SK-N-SH treated with all-trans-retinoic acid at 6 μM for 48 hours (cell line): Measurements from ENCODE around the gene C16orf54.

Experiments used
- ATAC-seq: fragments of 200-7000 bp; cut with Tn5 transposase; 3 replicates; pipeline ENCODE4 v1.9.1; 2020; ENCODE audit warnings: mild to moderate bottlenecking, moderate library complexity
- ARNTL ChIP-seq: fragments of 450-650 bp; formaldehyde crosslinking; IDR thresholded peaks from 2 replicates; pipeline ENCODE4 v1.5.0; 2020; ENCODE audit warnings: low read depth, mild to moderate bottlenecking, moderate library complexity, borderline replicate concordance
- BACH2 ChIP-seq: fragments of 250-450 bp; sonication (Bioruptor Pico); IDR thresholded peaks from 2 replicates; pipeline ENCODE4 v1.9.0; 2021; ENCODE audit warnings: mild to moderate bottlenecking, borderline replicate concordance
- CSDC2 ChIP-seq: fragments of 250-450 bp; sonication (Bioruptor Pico); IDR thresholded peaks from 2 replicates; pipeline ENCODE4 v1.5.0; 2020; ENCODE audit warnings: mild to moderate bottlenecking, moderate library complexity
- GLIS3 ChIP-seq: fragments of 250-450 bp; sonication (Bioruptor Pico); IDR thresholded peaks from 2 replicates; pipeline ENCODE4 v1.5.0; 2020; ENCODE audit warnings: mild to moderate bottlenecking, moderate library complexity
- ISL1 ChIP-seq: fragments of 250-450 bp; sonication (Bioruptor Pico); IDR thresholded peaks from 2 replicates; pipeline ENCODE4 v2.1.2; 2022; ENCODE audit warnings: mild to moderate bottlenecking, moderate library complexity
- OSR1 ChIP-seq: fragments of 250-450 bp; sonication (Bioruptor Pico); IDR thresholded peaks from 2 replicates; pipeline ENCODE4 v1.8.0; 2022; ENCODE audit warnings: moderate library complexity, mild to moderate bottlenecking, inconsistent platforms
- PPARA ChIP-seq: fragments of 250-450 bp; sonication (Bioruptor Pico); IDR thresholded peaks from 2 replicates; pipeline ENCODE4 v1.5.0; 2020; ENCODE audit warnings: mild to moderate bottlenecking, borderline replicate concordance
- SNAI2 ChIP-seq: fragments of 250-450 bp; sonication (Bioruptor Pico); IDR thresholded peaks from 2 replicates; pipeline ENCODE4 v1.5.0; 2020; ENCODE audit warnings: mild to moderate bottlenecking, moderate library complexity
- TCF4 ChIP-seq: fragments of 250-450 bp; sonication (Bioruptor Pico); IDR thresholded peaks from 2 replicates; pipeline ENCODE4 v1.8.0; 2021; ENCODE audit warnings: mild to moderate bottlenecking, moderate library complexity, borderline replicate concordance
- ZC3H10 ChIP-seq: fragments of 250-450 bp; sonication (Bioruptor Pico); IDR thresholded peaks from 2 replicates; pipeline ENCODE4 v1.5.1; 2021; ENCODE audit warnings: mild to moderate bottlenecking, moderate library complexity
- ZFP3 ChIP-seq: fragments of 250-450 bp; sonication (Bioruptor Pico); IDR thresholded peaks from 2 replicates; pipeline ENCODE4 v1.5.0; 2020; ENCODE audit warnings: mild to moderate bottlenecking, moderate library complexity
- ZFP30 ChIP-seq: fragments of 450-650 bp; formaldehyde crosslinking; IDR thresholded peaks from 2 replicates; pipeline ENCODE4 v1.5.0; 2022; ENCODE audit warnings: mild to moderate bottlenecking, moderate library complexity
- ZNF8 ChIP-seq: fragments of 450-650 bp; formaldehyde crosslinking; IDR thresholded peaks from 2 replicates; pipeline ENCODE4 v1.5.0; 2020; ENCODE audit warnings: mild to moderate bottlenecking, moderate library complexity
- TF ChIP-seq, protein P1 (sequence below): fragments of 250-450 bp; sonication (Bioruptor Pico); IDR thresholded peaks from 2 replicates; pipeline ENCODE4 v1.5.1; 2020; ENCODE audit warnings: low read depth, mild to moderate bottlenecking, moderate library complexity
- TF ChIP-seq, protein P2 (sequence below): fragments of 250-450 bp; sonication (Bioruptor Pico); IDR thresholded peaks from 2 replicates; pipeline ENCODE4 v1.5.1; 2021; ENCODE audit warnings: mild to moderate bottlenecking, moderate library complexity
- TF ChIP-seq, protein P3 (sequence below): fragments of 250-450 bp; sonication (Bioruptor Pico); IDR thresholded peaks from 2 replicates; pipeline ENCODE4 v1.8.0; 2020; ENCODE audit warnings: mild to moderate bottlenecking, moderate library complexity, borderline replicate concordance
- TF ChIP-seq, protein P4 (sequence below): fragments of 250-450 bp; sonication (Bioruptor Pico); IDR thresholded peaks from 2 replicates; pipeline ENCODE4 v1.8.0; 2021; ENCODE audit warnings: low read depth, mild to moderate bottlenecking, moderate library complexity, borderline replicate concordance
- TF ChIP-seq, protein P5 (sequence below): fragments of 250-450 bp; sonication (Bioruptor Pico); IDR thresholded peaks from 2 replicates; pipeline ENCODE4 v1.5.0; 2020; ENCODE audit warnings: mild to moderate bottlenecking, moderate library complexity

C16orf54 gene

DNA sequence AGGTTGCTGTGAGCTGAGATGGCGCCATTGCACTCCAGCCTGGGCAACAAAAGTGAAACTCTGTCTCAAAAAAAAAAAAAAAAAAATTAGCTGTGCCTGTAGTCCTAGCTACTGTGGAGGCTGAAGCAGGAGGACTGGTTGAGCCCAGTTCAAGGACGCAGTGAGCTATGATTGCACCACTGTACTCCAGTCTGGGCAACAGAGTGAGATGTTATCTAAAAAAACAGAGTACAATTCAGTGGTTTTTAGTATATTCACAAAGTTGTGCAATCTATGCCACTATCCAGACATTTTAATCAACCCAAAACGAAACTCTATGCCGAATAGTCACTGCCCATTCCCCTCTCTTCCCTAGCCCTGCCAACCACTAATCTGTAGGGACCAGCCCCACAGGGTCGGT lies 25.1 kb downstream of the C16orf54 start:
- ATAC-seq, result no peak
- TF ChIP-seq TCF4 (CRISPR knock-in tag) (no peak), CSDC2 (CRISPR knock-in tag) (no peak), PPARA (CRISPR knock-in tag) (no peak), ZFP3 (CRISPR knock-in tag) (no peak), ZFP30 (CRISPR knock-in tag) (no peak), ARNTL (CRISPR knock-in tag) (no peak), BACH2 (CRISPR knock-in tag) (no peak), SNAI2 (no peak)
- TF ChIP-seq, protein P1, sequence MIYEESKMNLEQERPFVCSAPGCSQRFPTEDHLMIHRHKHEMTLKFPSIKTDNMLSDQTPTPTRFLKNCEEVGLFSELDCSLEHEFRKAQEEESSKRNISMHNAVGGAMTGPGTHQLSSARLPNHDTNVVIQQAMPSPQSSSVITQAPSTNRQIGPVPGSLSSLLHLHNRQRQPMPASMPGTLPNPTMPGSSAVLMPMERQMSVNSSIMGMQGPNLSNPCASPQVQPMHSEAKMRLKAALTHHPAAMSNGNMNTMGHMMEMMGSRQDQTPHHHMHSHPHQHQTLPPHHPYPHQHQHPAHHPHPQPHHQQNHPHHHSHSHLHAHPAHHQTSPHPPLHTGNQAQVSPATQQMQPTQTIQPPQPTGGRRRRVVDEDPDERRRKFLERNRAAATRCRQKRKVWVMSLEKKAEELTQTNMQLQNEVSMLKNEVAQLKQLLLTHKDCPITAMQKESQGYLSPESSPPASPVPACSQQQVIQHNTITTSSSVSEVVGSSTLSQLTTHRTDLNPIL (CRISPR knock-in tag), result no peak
- TF ChIP-seq, protein P2, sequence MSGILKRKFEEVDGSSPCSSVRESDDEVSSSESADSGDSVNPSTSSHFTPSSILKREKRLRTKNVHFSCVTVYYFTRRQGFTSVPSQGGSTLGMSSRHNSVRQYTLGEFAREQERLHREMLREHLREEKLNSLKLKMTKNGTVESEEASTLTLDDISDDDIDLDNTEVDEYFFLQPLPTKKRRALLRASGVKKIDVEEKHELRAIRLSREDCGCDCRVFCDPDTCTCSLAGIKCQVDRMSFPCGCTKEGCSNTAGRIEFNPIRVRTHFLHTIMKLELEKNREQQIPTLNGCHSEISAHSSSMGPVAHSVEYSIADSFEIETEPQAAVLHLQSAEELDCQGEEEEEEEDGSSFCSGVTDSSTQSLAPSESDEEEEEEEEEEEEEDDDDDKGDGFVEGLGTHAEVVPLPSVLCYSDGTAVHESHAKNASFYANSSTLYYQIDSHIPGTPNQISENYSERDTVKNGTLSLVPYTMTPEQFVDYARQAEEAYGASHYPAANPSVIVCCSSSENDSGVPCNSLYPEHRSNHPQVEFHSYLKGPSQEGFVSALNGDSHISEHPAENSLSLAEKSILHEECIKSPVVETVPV, result no peak
- TF ChIP-seq, protein P3, sequence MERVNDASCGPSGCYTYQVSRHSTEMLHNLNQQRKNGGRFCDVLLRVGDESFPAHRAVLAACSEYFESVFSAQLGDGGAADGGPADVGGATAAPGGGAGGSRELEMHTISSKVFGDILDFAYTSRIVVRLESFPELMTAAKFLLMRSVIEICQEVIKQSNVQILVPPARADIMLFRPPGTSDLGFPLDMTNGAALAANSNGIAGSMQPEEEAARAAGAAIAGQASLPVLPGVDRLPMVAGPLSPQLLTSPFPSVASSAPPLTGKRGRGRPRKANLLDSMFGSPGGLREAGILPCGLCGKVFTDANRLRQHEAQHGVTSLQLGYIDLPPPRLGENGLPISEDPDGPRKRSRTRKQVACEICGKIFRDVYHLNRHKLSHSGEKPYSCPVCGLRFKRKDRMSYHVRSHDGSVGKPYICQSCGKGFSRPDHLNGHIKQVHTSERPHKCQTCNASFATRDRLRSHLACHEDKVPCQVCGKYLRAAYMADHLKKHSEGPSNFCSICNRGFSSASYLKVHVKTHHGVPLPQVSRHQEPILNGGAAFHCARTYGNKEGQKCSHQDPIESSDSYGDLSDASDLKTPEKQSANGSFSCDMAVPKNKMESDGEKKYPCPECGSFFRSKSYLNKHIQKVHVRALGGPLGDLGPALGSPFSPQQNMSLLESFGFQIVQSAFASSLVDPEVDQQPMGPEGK (CRISPR knock-in tag), result no peak

DNA sequence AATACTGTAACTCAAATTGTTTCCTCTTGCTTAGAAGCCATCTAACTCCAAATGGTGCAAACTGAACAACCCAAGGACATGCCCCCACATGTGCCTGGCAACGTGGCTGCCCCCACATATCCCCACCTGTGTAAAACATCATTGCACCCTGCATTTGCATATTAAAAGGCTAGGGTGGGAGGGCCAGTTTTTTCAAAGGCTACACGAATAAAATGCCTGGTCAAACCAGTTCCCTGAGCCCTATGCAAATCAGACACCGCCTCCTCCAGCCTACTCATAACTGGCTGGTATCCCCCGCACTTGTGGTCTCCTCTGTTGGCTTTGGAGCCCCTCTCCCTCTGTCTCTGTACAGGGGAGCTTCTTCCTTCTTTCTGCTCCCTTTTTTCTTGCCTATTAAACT lies 26.7 kb downstream of the C16orf54 start:
- TF ChIP-seq ARNTL (CRISPR knock-in tag), result no peak
- no peak for TF ChIP-seq BACH2 (CRISPR knock-in tag)
- TF ChIP-seq TCF4 (CRISPR knock-in tag), result no peak
- TF ChIP-seq, protein P4, sequence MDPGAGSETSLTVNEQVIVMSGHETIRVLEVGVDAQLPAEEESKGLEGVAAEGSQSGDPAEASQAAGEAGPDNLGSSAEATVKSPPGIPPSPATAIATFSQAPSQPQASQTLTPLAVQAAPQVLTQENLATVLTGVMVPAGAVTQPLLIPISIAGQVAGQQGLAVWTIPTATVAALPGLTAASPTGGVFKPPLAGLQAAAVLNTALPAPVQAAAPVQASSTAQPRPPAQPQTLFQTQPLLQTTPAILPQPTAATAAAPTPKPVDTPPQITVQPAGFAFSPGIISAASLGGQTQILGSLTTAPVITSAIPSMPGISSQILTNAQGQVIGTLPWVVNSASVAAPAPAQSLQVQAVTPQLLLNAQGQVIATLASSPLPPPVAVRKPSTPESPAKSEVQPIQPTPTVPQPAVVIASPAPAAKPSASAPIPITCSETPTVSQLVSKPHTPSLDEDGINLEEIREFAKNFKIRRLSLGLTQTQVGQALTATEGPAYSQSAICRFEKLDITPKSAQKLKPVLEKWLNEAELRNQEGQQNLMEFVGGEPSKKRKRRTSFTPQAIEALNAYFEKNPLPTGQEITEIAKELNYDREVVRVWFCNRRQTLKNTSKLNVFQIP (CRISPR knock-in tag), result no peak
- TF ChIP-seq SNAI2, result no peak
- TF ChIP-seq ZFP30 (CRISPR knock-in tag), result no peak
- no peak for TF ChIP-seq ZC3H10
- TF ChIP-seq ISL1, result no peak
- TF ChIP-seq GLIS3 (CRISPR knock-in tag), result no peak
- TF ChIP-seq, protein P5, sequence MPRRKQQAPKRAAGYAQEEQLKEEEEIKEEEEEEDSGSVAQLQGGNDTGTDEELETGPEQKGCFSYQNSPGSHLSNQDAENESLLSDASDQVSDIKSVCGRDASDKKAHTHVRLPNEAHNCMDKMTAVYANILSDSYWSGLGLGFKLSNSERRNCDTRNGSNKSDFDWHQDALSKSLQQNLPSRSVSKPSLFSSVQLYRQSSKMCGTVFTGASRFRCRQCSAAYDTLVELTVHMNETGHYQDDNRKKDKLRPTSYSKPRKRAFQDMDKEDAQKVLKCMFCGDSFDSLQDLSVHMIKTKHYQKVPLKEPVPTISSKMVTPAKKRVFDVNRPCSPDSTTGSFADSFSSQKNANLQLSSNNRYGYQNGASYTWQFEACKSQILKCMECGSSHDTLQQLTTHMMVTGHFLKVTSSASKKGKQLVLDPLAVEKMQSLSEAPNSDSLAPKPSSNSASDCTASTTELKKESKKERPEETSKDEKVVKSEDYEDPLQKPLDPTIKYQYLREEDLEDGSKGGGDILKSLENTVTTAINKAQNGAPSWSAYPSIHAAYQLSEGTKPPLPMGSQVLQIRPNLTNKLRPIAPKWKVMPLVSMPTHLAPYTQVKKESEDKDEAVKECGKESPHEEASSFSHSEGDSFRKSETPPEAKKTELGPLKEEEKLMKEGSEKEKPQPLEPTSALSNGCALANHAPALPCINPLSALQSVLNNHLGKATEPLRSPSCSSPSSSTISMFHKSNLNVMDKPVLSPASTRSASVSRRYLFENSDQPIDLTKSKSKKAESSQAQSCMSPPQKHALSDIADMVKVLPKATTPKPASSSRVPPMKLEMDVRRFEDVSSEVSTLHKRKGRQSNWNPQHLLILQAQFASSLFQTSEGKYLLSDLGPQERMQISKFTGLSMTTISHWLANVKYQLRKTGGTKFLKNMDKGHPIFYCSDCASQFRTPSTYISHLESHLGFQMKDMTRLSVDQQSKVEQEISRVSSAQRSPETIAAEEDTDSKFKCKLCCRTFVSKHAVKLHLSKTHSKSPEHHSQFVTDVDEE (CRISPR knock-in tag), result no peak
- TF ChIP-seq, protein P1 (CRISPR knock-in tag), result no peak
- TF ChIP-seq ZNF8, result no peak
- TF ChIP-seq, protein P3 (CRISPR knock-in tag), result no peak
- TF ChIP-seq OSR1 (CRISPR knock-in tag), result no peak
- ATAC-seq, result no peak
